ENCODE measurements around the gene VIM.
"Not testable (repeated sequence)": the region's sequence is repeated elsewhere in the genome, so short reads cannot be mapped to it uniquely, and the experiment has no call there.

VIM gene

DNA sequence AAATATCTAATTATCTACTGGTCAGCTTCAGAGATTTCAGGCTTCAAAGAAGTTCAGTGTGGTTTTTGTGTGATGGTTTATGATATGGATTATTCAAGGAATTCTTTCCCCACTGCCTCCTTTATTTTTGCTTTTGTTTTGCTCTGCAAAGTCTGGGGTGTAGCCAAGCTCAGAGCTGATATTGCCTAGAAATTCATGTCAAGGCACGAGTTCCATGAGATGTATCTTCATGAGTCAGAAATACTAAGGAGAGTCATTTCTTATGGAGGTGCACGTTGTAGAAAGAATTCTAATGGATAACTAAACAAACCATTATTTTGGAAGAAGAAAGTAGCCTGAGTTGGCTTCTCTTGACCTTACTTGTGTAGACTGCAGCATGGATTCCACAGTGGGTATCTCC lies 37.4 kb downstream of the VIM start:
- ChIA-PET CTCF (interaction anchor here (0.6 to 0.7 kb wide), 2 partner anchors 9 to 437 kb away, joined by 3 to 4 read pairs; no protein-coding TSS in a partner anchor), POLR2A (no interaction called here)
- H3K36me3 ChIP-seq (ENCODE audit: control insufficient read depth in 2 of 2, insufficient read depth in 1 of 2, low read length in 2 of 2) = no peaks in the 10 kb centered on the region
- H3K9me3 ChIP-seq (ENCODE audit: control insufficient read depth, insufficient read depth, low read depth, low read length) = no peaks in the 10 kb centered on the region
- TF ChIP-seq ZNF274 (IDR thresholded peaks at IDR 0.05; ENCODE audit: low read length) (no peak), ZNF274 (tag by site-specific recombination; IDR thresholded peaks at IDR 0.05; ENCODE audit: borderline replicate concordance) (no peak), ZNF513 (tag by site-specific recombination; IDR thresholded peaks at IDR 0.05) (no peak), ZNF501 (tag by site-specific recombination; IDR thresholded peaks at IDR 0.05) (no peak), GLIS2 (tag by site-specific recombination; IDR thresholded peaks at IDR 0.05) (no peak), ZNF707 (tag by site-specific recombination; IDR thresholded peaks at IDR 0.05) (no peak), OVOL3 (tag by site-specific recombination; IDR thresholded peaks at IDR 0.05) (no peak), ZBTB1 (tag by site-specific recombination; IDR thresholded peaks at IDR 0.05) (no peak), ZNF140 (tag by site-specific recombination; IDR thresholded peaks at IDR 0.05) (no peak), ZBTB48 (tag by site-specific recombination; IDR thresholded peaks at IDR 0.05) (no peak), ZBTB44 (tag by site-specific recombination; IDR thresholded peaks at IDR 0.05) (no peak), ZNF391 (tag by site-specific recombination; IDR thresholded peaks at IDR 0.05; ENCODE audit: borderline replicate concordance, low read depth) (no peak), ZNF596 (tag by site-specific recombination; IDR thresholded peaks at IDR 0.05) (no peak), HOXD13 (CRISPR knock-in tag; IDR thresholded peaks at IDR 0.05; ENCODE audit: borderline replicate concordance) (no peak), BCL11A (tag by site-specific recombination; IDR thresholded peaks at IDR 0.05; ENCODE audit: low read depth) (no peak)
- TF ChIP-seq, protein P1, sequence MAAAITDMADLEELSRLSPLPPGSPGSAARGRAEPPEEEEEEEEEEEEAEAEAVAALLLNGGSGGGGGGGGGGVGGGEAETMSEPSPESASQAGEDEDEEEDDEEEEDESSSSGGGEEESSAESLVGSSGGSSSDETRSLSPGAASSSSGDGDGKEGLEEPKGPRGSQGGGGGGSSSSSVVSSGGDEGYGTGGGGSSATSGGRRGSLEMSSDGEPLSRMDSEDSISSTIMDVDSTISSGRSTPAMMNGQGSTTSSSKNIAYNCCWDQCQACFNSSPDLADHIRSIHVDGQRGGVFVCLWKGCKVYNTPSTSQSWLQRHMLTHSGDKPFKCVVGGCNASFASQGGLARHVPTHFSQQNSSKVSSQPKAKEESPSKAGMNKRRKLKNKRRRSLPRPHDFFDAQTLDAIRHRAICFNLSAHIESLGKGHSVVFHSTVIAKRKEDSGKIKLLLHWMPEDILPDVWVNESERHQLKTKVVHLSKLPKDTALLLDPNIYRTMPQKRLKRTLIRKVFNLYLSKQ (tag by site-specific recombination; IDR thresholded peaks at IDR 0.05; ENCODE audit: borderline replicate concordance) = no peak
- TF ChIP-seq, protein P2, sequence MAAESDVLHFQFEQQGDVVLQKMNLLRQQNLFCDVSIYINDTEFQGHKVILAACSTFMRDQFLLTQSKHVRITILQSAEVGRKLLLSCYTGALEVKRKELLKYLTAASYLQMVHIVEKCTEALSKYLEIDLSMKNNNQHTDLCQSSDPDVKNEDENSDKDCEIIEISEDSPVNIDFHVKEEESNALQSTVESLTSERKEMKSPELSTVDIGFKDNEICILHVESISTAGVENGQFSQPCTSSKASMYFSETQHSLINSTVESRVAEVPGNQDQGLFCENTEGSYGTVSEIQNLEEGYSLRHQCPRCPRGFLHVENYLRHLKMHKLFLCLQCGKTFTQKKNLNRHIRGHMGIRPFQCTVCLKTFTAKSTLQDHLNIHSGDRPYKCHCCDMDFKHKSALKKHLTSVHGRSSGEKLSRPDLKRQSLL (tag by site-specific recombination; IDR thresholded peaks at IDR 0.05) = no peak
- TF ChIP-seq, protein P3, sequence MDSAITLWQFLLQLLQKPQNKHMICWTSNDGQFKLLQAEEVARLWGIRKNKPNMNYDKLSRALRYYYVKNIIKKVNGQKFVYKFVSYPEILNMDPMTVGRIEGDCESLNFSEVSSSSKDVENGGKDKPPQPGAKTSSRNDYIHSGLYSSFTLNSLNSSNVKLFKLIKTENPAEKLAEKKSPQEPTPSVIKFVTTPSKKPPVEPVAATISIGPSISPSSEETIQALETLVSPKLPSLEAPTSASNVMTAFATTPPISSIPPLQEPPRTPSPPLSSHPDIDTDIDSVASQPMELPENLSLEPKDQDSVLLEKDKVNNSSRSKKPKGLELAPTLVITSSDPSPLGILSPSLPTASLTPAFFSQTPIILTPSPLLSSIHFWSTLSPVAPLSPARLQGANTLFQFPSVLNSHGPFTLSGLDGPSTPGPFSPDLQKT (IDR thresholded peaks at IDR 0.05; ENCODE audit: borderline replicate concordance, low read depth, low read length) = no peak
- TF ChIP-seq, protein P4, sequence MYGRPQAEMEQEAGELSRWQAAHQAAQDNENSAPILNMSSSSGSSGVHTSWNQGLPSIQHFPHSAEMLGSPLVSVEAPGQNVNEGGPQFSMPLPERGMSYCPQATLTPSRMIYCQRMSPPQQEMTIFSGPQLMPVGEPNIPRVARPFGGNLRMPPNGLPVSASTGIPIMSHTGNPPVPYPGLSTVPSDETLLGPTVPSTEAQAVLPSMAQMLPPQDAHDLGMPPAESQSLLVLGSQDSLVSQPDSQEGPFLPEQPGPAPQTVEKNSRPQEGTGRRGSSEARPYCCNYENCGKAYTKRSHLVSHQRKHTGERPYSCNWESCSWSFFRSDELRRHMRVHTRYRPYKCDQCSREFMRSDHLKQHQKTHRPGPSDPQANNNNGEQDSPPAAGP (tag by site-specific recombination; IDR thresholded peaks at IDR 0.05) = no peak
- no peak overlapping the region for H3K27ac ChIP-seq (ENCODE audit: extremely low read depth, low read depth, low read length)
- no peaks in the 10 kb centered on the region for H3K4me1 ChIP-seq (ENCODE audit: control insufficient read depth, insufficient read depth, low read length)
- H3K4me3 ChIP-seq (ENCODE audit: low read depth, low read length) = no peak overlapping the region

DNA sequence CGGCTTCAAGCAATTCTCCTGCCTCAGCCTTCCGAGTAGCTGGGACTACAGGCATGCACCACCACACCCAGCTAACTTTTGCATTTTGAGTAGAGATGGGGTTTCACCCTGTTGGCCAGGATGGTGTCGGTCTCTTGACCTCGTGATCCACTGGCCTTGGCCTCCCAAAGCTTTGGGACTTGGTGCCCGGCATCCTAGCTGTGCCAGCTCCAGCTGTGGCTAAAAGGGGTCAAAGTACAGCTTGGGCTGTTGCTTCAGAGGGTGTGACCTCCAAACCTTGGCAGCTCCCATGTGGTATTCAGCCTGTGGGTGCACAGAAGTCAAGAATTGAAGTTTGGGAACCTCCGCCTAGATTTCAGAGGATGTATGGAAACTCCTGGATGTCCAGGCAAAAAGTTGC lies 38.5 kb downstream of the VIM start:
- H3K27ac ChIP-seq (ENCODE audit: extremely low read depth, low read depth, low read length) = not testable (repeated sequence)

More for the DNA sequence above, 38.5 kb downstream of the VIM start:
- H3K9me3 ChIP-seq (ENCODE audit: control insufficient read depth, insufficient read depth, low read depth, low read length); CTCF ChIA-PET; H3K4me1 ChIP-seq (ENCODE audit: control insufficient read depth, insufficient read depth, low read length); H3K4me3 ChIP-seq (ENCODE audit: low read depth, low read length); POLR2A ChIA-PET; H3K36me3 ChIP-seq (ENCODE audit: control insufficient read depth in 2 of 2, insufficient read depth in 1 of 2, low read length in 2 of 2): not testable (repeated sequence)

Measured in HEK293 (cell line).